HEK293 (cell line): ENCODE data around the gene LEMD1.

Source experiments
- CTCF ChIP-seq: fragments of 450-650 bp; formaldehyde crosslinking; IDR thresholded peaks from 2 replicates; pipeline ENCODE4 v1.5.1; 2016; ENCODE audit warnings: missing biosample characterization, missing genetic modification characterization
- GLIS1 ChIP-seq: fragments of 450-650 bp; formaldehyde crosslinking; IDR thresholded peaks from 2 replicates; pipeline ENCODE4 v1.5.1; 2016; ENCODE audit warnings: missing biosample characterization, missing genetic modification characterization
- MEIS1 ChIP-seq: sonication (generic); formaldehyde crosslinking; IDR thresholded peaks from 2 replicates; pipeline ENCODE4 v1.8.1; 2022; ENCODE audit warnings: missing genetic modification reagents, mild to moderate bottlenecking, borderline replicate concordance
- PRDM1 ChIP-seq: fragments of 450-650 bp; formaldehyde crosslinking; IDR thresholded peaks from 2 replicates; pipeline ENCODE4; 2016; ENCODE audit warnings: missing biosample characterization, missing genetic modification characterization
- YY1 ChIP-seq: fragments of 450-650 bp; formaldehyde crosslinking; IDR thresholded peaks from 2 replicates; pipeline ENCODE4 v1.5.1; 2018; ENCODE audit warnings: missing biosample characterization, missing genetic modification characterization
- ZBTB17 ChIP-seq: fragments of 450-650 bp; formaldehyde crosslinking; IDR thresholded peaks from 2 replicates; pipeline ENCODE4 v1.5.1; 2016; ENCODE audit warnings: missing biosample characterization, missing genetic modification characterization
- ZBTB21 ChIP-seq: fragments of 450-650 bp; formaldehyde crosslinking; IDR thresholded peaks from 2 replicates; pipeline ENCODE4 v1.5.1; 2017; ENCODE audit warnings: missing biosample characterization, missing genetic modification characterization
- ZBTB48 ChIP-seq: fragments of 450-650 bp; formaldehyde crosslinking; IDR thresholded peaks from 2 replicates; pipeline ENCODE4 v1.5.1; 2016; ENCODE audit warnings: missing biosample characterization, missing genetic modification characterization
- ZFP69B ChIP-seq: fragments of 450-650 bp; formaldehyde crosslinking; IDR thresholded peaks from 2 replicates; pipeline ENCODE4 v1.5.1; 2016; ENCODE audit warnings: missing biosample characterization, missing genetic modification characterization
- ZIC2 ChIP-seq: fragments of 450-650 bp; formaldehyde crosslinking; IDR thresholded peaks from 2 replicates; pipeline ENCODE4 v1.5.1; 2016; ENCODE audit warnings: missing biosample characterization, missing genetic modification characterization
- ZNF366 ChIP-seq: fragments of 450-650 bp; formaldehyde crosslinking; conservative IDR thresholded peaks from 2 replicates; pipeline ENCODE4 v1.5.1; 2016; ENCODE audit warnings: missing biosample characterization, missing genetic modification characterization
- ZNF394 ChIP-seq: fragments of 450-650 bp; formaldehyde crosslinking; IDR thresholded peaks from 2 replicates; pipeline ENCODE4 v1.5.1; 2016; ENCODE audit warnings: missing biosample characterization, missing genetic modification characterization, mild to moderate bottlenecking, moderate library complexity, borderline replicate concordance
- ZNF426 ChIP-seq: fragments of 450-650 bp; formaldehyde crosslinking; IDR thresholded peaks from 2 replicates; pipeline ENCODE4 v1.5.1; 2017; ENCODE audit warnings: missing biosample characterization, missing genetic modification characterization, mild to moderate bottlenecking, inconsistent platforms, moderate library complexity
- ZNF558 ChIP-seq: fragments of 450-650 bp; formaldehyde crosslinking; IDR thresholded peaks from 2 replicates; pipeline ENCODE4 v1.5.1; 2016; ENCODE audit warnings: missing biosample characterization, missing genetic modification characterization
- ZNF560 ChIP-seq: fragments of 450-650 bp; formaldehyde crosslinking; IDR thresholded peaks from 2 replicates; pipeline ENCODE4 v1.5.1; 2017; ENCODE audit warnings: missing biosample characterization, missing genetic modification characterization, borderline replicate concordance
- ZNF621 ChIP-seq: fragments of 450-650 bp; formaldehyde crosslinking; IDR thresholded peaks from 2 replicates; pipeline ENCODE4 v1.5.1; 2017; ENCODE audit warnings: missing biosample characterization, missing genetic modification characterization
- ZNF768 ChIP-seq: fragments of 450-650 bp; formaldehyde crosslinking; IDR thresholded peaks from 2 replicates; pipeline ENCODE4 v1.5.1; 2018; ENCODE audit warnings: missing biosample characterization, mild to moderate bottlenecking, missing genetic modification characterization
- ZNF791 ChIP-seq: fragments of 450-650 bp; formaldehyde crosslinking; IDR thresholded peaks from 2 replicates; pipeline ENCODE4 v1.5.1; 2016; ENCODE audit warnings: missing biosample characterization, missing genetic modification characterization
- TF ChIP-seq, protein P1 (sequence below): fragments of 450-650 bp; formaldehyde crosslinking; IDR thresholded peaks from 2 replicates; pipeline ENCODE4 v1.5.1; 2016; ENCODE audit warnings: missing biosample characterization, missing genetic modification characterization
- TF ChIP-seq, protein P2 (sequence below): fragments of 450-650 bp; formaldehyde crosslinking; IDR thresholded peaks from 2 replicates; pipeline ENCODE4 v1.5.1; 2016; ENCODE audit warnings: missing biosample characterization, missing genetic modification characterization
- TF ChIP-seq, protein P3 (sequence below): fragments of 450-650 bp; formaldehyde crosslinking; IDR thresholded peaks from 2 replicates; pipeline ENCODE4; 2016; ENCODE audit warnings: missing biosample characterization, missing genetic modification characterization

LEMD1 gene

DNA sequence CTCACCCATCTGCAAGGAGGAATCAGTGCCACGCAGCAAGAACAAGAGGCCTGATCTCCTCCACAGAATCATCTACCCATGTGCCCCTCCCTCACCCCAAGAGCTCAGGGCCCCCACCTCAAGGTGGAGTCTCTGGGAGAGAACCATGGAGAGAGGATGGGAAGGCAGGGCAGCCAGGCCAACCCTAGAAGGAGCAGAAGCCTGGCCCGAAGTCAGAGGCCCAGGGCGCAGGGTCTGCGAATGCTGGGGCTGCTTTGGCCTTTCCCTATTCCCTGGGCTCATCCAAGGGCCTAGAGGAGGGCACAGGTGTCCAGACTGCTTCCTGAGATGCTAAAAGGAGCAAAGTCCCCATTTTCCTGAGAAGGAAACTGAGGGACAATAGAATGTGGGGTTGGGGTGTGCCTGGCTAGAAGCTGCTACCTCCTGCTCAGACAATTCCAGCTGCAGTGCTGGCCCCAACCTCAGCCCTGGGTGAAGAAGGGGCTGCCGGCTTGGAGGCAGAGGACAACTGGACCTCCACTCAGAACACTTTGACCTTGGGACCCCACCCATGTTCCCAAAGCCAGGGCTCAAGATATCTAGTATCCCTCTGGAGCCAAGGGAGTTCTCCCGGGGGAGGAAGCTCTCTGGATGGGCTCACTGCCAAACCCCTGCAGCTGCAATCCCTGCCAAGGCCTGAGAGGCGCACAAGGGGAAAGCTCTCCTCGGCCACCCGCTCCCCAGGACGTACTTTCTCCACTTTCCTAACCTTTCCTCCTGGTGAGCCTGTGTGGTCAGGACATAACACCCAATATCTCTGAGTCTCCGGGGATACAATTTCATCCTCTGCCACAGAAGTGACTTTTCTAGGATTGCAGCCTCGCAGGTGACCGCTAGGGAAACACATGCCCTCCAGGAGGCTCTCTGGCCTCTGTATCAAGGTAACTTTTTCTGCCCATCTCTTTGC lies 16.6 kb upstream of the LEMD1 start (continued):
- TF ChIP-seq, protein P1, sequence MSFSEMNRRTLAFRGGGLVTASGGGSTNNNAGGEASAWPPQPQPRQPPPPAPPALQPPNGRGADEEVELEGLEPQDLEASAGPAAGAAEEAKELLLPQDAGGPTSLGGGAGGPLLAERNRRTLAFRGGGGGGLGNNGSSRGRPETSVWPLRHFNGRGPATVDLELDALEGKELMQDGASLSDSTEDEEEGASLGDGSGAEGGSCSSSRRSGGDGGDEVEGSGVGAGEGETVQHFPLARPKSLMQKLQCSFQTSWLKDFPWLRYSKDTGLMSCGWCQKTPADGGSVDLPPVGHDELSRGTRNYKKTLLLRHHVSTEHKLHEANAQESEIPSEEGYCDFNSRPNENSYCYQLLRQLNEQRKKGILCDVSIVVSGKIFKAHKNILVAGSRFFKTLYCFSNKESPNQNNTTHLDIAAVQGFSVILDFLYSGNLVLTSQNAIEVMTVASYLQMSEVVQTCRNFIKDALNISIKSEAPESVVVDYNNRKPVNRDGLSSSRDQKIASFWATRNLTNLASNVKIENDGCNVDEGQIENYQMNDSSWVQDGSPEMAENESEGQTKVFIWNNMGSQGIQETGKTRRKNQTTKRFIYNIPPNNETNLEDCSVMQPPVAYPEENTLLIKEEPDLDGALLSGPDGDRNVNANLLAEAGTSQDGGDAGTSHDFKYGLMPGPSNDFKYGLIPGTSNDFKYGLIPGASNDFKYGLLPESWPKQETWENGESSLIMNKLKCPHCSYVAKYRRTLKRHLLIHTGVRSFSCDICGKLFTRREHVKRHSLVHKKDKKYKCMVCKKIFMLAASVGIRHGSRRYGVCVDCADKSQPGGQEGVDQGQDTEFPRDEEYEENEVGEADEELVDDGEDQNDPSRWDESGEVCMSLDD (tag by site-specific recombination) = no peak
- TF ChIP-seq, protein P2, sequence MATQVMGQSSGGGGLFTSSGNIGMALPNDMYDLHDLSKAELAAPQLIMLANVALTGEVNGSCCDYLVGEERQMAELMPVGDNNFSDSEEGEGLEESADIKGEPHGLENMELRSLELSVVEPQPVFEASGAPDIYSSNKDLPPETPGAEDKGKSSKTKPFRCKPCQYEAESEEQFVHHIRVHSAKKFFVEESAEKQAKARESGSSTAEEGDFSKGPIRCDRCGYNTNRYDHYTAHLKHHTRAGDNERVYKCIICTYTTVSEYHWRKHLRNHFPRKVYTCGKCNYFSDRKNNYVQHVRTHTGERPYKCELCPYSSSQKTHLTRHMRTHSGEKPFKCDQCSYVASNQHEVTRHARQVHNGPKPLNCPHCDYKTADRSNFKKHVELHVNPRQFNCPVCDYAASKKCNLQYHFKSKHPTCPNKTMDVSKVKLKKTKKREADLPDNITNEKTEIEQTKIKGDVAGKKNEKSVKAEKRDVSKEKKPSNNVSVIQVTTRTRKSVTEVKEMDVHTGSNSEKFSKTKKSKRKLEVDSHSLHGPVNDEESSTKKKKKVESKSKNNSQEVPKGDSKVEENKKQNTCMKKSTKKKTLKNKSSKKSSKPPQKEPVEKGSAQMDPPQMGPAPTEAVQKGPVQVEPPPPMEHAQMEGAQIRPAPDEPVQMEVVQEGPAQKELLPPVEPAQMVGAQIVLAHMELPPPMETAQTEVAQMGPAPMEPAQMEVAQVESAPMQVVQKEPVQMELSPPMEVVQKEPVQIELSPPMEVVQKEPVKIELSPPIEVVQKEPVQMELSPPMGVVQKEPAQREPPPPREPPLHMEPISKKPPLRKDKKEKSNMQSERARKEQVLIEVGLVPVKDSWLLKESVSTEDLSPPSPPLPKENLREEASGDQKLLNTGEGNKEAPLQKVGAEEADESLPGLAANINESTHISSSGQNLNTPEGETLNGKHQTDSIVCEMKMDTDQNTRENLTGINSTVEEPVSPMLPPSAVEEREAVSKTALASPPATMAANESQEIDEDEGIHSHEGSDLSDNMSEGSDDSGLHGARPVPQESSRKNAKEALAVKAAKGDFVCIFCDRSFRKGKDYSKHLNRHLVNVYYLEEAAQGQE = no peak
- peak; percentile 79 for TF ChIP-seq CTCF
- no peak for TF ChIP-seq ZNF621 (tag by site-specific recombination)
- no peak for TF ChIP-seq ZNF394
- TF ChIP-seq MEIS1 (CRISPR knock-in tag) = no peak
- no peak for TF ChIP-seq ZNF558 (tag by site-specific recombination)
- no peak for TF ChIP-seq ZNF768
- peak; percentile 72; the same call in 1 of the 2 replicates for TF ChIP-seq GLIS1 (tag by site-specific recombination)
- no peak for TF ChIP-seq ZNF366
- TF ChIP-seq, protein P3, sequence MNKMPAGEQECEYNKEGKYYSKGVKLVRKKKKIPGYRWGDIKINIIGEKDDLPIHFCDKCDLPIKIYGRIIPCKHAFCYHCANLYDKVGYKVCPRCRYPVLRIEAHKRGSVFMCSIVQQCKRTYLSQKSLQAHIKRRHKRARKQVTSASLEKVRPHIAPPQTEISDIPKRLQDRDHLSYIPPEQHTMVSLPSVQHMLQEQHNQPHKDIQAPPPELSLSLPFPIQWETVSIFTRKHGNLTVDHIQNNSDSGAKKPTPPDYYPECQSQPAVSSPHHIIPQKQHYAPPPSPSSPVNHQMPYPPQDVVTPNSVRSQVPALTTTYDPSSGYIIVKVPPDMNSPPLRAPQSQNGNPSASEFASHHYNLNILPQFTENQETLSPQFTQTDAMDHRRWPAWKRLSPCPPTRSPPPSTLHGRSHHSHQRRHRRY = no peak
- peak; percentile 98 for TF ChIP-seq PRDM1 (tag by site-specific recombination)
- TF ChIP-seq ZNF560 = no peak
- TF ChIP-seq ZNF791 (tag by site-specific recombination) = no peak
- TF ChIP-seq ZIC2 (tag by site-specific recombination) = peak; percentile 74
- no peak for TF ChIP-seq ZFP69B (tag by site-specific recombination)
- peak; percentile 76 for TF ChIP-seq ZBTB48 (tag by site-specific recombination)
- no peak for TF ChIP-seq ZBTB21 (tag by site-specific recombination)
- TF ChIP-seq ZBTB17 (tag by site-specific recombination) = peak; percentile 79
- TF ChIP-seq ZNF426 = no peak
- no peak for TF ChIP-seq YY1
